Stimulated activated CD4-positive, alpha-beta T cell treated with anti-CD3 and anti-CD28 coated beads, Interleukin-15, amount 100 ng/mL, for 1 hour (primary cell): Measurements from ENCODE around the gene DAAM2.

Experiments used
- DNase-seq, 2 donors: peaks; one replicate each; pipeline ENCODE4 v3.0.0-alpha.2; 2020; ENCODE audit warnings: low read depth in 1 of 2, low spot score in 1 of 2

The DAAM2 gene

GRCh38 chr6:39929039-39929732, 137.0 kb downstream of the DAAM2 start:
- no peak for DNase-seq

- no peak for DNase-seq
These were observed 137.7 kb downstream of the DAAM2 start for GRCh38 chr6:39929733-39930461.

- no peak for DNase-seq
These were observed 138.4 kb downstream of the DAAM2 start for GRCh38 chr6:39930540-39930939.

- no peak for DNase-seq
These were observed 139.4 kb downstream of the DAAM2 start for GRCh38 chr6:39931607-39932006.

DNA sequence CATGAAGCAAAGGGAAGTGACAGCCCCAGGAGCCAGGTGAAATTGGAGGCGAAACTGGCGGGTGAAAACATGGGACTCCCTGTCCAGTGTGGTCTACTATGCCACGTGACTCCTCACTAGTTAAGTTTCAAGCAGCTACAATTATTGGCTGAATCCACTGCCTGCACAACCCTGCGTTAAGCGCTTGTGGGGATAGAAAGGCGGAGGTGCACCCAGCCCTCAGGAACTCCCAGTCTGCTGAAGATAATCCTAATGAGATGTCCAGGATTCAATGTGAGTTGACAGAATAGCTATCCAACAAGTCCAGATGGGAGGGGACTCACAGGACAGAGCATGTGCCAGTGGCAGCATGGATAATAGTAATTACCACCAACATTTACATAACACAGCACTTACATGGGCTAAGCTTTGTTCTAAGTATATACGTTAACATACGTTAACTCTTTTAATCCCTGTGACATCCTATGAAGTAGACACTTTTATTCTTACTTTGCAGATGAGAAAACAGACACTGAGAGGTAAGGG, 140.3 kb downstream of the DAAM2 start:
- DNase-seq: no peak

GRCh38 chr6:39933669-39934130, 141.5 kb downstream of the DAAM2 start:
- no peak for DNase-seq

DNA sequence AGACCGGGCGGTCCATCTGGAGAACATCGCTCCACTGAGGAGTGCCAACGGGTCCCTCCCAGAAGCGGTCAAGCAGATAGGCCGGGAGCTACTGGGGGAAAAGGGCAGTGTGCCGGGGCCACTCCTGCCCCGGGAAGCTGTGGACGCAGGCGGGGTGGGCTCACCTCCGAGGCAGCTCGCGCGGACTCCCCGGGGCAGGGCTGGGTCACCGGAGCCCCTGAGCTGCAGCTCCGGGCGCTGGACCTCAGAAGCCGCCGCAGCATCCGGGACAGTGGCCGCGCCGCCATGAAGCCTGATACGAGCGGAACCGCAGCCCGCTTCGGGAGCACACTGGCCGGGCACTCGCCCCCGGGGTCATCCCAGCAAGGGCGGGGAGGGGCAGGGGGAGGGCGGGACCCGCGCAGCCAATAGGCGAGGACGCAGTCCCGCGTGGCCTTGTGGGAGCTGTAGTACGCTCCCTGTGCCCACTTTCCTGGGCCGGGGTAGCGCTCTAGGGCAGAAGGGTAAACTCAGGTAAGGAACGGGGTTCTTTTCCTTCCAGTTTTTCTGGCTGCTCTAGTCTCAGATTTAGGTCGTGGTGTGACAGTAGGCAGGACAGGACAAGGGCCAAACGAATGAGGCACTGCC, 142.1 kb downstream of the DAAM2 start, which contains the start of gene MOCS1:
TSS of gene MOCS1 (minus strand) at position 332 of the 627 bp plus-strand sequence. CDS start at position 287, 45 bp downstream.
- peak in 1 of 2 donors; percentile 35 for DNase-seq

- DNase-seq: no peak
These were observed 143.1 kb downstream of the DAAM2 start for GRCh38 chr6:39935241-39935640.

- DNase-seq: no peak
These were observed 144.7 kb downstream of the DAAM2 start for GRCh38 chr6:39936857-39937256.

DNA sequence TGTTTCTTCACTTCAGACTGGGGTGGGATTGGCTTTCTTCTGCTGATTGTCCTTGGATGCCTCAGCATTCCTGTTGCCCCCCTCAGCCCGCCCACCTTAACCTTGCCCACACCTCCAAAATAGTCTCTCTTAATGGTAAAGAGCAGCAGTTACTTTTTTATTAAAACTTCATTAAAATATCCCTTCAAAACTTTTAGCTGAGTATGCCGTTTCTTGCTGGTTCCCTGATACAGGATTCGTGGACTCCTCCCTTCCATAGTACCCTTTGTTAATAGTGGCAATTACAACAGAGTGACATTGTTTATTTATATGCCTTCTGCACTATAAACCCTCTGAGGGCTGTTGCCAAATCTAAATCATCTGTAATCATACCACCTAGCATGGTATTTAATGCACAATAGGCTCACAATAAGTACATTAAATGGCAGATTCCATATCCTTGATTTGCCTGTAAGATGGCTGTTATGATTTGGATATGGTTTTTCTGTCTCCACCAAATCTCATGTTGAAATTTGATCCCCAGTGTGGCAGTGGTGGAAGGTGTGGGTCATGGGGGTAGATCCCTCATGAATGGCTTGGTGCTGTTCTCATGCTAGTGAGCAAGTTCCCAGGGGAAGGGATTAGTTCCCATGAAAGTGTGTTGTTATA, 145.6 kb downstream of the DAAM2 start:
- no peak for DNase-seq

DNA sequence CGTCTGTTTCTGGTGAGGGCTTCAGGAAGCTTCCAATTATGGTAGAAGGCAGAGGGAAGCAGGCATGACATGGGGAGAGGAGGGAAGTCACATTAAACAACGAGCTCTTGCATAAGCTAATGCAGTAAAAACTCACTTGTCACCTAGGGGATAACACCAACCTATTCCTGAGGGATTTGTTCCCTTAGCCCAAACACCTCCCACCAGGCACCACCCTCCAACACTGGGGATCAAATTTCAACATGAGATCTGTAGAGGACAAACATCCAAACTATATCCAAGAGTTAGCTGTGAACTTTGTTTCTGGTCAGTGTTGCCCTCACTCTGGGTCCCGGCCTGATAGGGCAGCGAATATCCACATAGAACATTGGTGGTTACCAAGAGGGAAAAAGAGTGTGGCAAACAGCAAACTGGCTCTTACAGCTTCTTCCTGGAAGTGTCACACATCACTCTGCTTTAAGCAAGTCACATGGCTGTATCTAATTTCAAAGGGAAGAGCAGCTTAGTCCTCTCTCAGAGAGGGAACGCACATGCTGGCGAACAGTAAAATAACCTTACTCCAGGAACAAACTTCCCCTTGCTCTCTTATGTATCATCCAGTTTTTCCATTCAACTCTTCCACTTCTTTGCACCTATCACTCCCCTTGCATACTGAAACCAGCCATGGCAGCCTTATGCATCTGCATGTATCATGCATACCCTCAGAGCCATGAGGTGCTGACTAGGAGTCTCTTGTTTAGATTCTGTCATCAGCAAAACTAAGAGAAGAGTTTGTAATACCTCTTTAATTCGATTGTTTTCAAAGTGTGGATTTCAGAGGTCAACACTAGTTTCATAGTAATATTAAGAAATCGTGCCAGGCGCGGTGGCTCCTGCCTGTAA, 146.8 kb downstream of the DAAM2 start:
- DNase-seq: no peak

DNA sequence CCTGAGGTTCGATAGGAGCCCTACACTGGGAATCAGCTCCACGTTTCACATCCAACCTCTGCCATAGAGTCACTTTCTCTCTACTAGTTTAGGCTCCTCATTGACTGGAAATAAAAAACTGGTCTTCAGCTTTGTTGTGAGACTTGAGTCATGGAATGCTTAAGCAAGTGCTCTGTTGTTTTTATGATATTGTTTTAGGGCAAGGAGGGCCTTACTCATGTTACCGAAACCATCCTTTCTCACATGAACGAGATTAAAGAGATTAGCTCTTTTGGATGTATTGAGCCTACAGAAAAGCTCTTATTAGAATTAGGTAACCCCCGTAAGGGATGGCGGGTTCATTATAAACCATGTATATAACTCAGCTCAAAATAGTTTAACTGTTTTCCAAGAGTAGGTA, 149.0 kb downstream of the DAAM2 start:
- no peak for DNase-seq

GRCh38 chr6:39941820-39942219, 149.6 kb downstream of the DAAM2 start:
- DNase-seq: no peak

DNA sequence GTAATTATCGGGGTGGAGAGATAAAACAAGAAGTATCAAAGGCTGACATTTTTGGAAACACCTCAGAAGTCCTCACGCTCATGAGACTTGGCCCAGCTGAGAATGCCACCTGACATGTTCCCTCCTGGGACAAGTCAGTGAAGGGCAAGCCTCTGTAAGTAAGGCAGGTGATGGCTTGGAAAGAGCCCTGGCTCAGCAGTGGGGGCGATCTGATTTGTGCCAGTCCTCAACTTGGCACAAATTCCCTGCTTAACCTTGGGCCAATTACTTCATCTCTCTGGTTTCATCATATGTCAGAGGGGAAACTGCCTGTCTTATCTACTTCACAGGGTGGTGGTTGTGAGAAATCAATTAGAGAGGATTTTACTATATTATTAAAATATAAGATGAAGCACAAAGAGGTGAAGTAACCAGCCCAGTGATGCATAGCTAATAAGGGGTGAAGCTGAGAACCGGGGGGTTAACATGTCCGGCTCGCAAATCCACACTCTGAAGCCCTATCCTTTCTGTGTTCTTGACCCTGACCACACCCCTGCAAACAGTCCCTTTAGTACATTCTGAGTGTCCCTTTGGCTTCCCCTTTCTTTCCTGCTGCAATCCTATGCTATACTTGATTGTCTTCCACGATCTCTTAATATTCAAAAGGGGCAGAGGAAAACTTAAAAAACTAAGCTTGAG, 150.9 kb downstream of the DAAM2 start:
- DNase-seq: no peak

DNA sequence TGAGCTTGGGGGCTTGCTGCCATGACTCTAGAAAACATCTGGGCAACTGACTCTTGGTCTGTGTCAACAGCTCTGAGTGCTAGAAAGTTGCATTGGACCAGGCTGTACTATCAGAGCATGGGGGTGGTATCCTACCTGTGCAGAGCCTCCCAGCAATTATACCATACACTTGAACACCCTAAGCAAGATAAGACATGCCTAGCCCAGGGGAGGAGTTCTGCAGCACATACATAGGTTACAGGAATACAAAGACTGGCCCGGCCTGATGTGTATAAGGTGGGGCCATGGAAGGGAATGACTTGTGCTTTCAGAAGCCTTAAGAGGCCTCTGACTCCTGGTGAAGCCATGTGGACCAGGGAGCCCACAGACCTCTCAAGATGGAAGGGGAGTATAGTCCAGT, 153.4 kb downstream of the DAAM2 start:
- DNase-seq: no peak

GRCh38 chr6:39947611-39948068, 155.5 kb downstream of the DAAM2 start:
- DNase-seq: no peak

GRCh38 chr6:39948199-39948791, 156.1 kb downstream of the DAAM2 start:
- no peak for DNase-seq

DNA sequence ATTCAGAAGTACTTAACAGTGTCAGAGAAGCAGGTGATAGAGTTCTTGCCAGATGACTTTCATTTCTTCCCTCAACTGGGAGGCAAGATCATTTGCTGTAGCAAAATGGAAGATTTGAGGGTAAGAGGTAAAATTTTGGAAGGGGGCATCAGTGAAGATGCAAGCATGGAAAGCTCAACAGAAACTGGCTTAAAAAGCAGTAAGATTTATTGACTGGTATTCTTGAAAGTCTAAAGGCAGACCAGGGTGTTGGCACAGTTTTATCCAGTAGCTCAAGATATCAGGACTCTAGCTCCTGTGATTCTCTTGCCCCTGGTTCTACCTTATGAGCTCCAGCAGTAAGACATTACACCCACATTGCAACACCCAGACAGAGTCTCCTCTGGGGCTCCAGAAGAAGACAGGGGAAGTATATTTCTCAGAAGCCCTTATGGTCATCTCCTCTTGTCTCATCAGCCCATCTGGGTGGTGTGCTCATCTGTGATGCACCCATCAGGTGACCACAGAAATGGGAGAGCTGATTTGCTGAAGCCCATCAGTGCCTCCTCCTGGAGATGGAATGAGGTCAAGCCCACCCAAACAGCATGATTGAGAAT, 158.0 kb downstream of the DAAM2 start:
- no peak for DNase-seq

GRCh38 chr6:39951191-39951590, 159.0 kb downstream of the DAAM2 start:
- no peak for DNase-seq
